NCI-H526 (cell line): ENCODE data around the gene TMEM94.
"Not testable (repeated sequence)": the region's sequence is repeated elsewhere in the genome, so short reads cannot be mapped to it uniquely, and the experiment has no call there.

Source experiments
- DNase-seq, 2 experiments: peaks; one replicate each; lab custom pipeline; 2025; lab: John Stamatoyannopoulos, UW

Gene TMEM94

GRCh38 chr17:75456417-75457046 is at the start of gene TMEM94:
Gene TMEM94, plus strand, starts transcription at chr17:75456635. Its CDS starts 15,271 bp downstream, at chr17:75471906.
- peak; percentile 97 to 99 for DNase-seq

DNA sequence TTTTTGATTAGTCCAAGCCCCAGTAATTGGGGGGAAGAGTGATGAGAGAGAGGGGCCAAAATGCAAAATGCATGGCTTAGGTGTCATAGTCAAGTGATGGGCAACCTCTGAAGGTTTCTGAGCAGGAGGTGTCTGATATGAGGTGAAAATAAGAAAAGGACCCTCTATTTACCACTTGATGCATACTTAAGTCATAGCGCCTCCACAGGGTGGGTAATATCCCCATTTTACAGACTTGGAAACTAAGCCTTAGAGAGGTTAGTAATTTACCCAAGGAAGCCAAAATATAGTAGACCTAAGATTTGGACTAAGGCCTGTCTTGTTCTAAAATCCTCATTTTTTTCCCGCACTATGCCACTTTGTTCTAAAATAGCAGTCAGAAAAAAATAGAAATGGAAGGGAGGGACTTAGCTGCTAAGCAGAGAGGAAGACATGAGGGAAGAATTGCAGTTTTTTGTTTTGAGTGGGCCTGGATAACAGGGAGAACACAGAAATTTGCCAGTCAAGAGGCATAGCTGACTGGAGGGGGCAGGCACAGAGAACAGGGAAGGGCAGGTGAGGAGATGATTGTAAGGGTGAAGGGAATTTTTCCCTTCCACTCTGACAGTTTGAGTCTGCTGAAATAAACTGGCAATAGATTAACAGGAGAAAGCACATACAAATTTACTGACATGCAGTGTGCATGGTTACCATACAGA is 48.6 kb upstream of the TMEM94 start:
- DNase-seq, result no peak

- no peak for DNase-seq
Observed at GRCh38 chr17:75410141-75410540, 46.3 kb upstream of the TMEM94 start.

DNA sequence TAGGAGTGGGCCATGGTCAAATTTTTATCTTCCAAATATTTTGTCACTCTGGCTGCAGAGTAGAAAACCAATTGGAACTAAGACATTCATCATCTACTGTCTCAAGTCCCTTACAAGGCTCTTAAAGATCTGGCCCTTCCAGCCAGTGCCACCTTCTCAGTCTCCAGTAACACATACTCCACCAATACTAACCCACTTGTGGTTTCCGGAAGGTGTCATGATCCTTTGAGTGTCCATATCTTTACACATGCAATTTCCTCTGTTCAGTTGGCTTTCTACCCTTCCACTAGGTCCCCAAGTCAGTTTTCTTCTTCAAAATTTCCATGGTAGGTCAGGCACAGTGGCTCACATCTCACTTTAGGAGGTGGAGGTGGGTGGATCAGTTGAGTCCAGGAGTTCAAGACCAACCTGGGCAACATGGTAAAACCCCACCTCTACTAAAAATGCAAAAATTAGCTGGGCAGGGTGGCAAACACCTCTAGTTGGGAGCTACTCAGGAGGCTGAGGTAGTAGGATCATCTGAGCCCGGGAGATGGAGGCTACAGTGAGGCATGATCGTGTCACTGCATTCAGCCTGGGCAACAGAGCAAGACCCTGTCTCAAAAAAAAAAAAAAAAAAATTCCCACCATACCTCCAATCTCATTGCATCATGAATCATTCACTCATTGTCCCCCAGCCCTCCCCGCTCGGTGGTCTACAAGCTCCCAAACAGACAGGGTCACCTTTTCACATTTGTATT is 44.9 kb upstream of the TMEM94 start:
- no peak for DNase-seq

GRCh38 chr17:75412455-75413317 is 43.7 kb upstream of the TMEM94 start:
- DNase-seq, result peak; percentile 47 to 72

DNA sequence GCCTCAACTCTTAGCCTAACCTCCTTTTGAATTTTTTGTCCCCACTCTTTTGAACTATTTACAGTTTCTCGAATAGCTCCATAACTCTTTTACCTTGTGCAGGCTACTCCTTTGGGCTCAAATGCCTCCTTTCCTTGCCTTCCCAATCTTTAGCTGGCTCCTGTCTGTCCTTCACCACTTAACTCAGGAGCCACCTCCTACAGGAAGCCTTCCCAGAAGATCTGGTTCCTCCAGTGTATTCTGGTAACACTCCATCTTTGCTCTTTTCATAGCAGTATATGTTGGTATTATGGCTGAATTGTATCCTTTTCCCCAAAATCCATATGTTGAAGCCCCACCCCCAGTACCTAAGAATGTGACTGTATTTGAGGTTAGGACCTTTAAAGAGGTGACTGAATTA is 41.9 kb upstream of the TMEM94 start:
- no peak for DNase-seq

GRCh38 chr17:75416006-75416405 is 40.4 kb upstream of the TMEM94 start:
- no peak for DNase-seq

- DNase-seq, result no peak
Observed at GRCh38 chr17:75417054-75417580, 39.3 kb upstream of the TMEM94 start.

GRCh38 chr17:75418531-75418930 is 37.9 kb upstream of the TMEM94 start:
- no peak for DNase-seq

DNA sequence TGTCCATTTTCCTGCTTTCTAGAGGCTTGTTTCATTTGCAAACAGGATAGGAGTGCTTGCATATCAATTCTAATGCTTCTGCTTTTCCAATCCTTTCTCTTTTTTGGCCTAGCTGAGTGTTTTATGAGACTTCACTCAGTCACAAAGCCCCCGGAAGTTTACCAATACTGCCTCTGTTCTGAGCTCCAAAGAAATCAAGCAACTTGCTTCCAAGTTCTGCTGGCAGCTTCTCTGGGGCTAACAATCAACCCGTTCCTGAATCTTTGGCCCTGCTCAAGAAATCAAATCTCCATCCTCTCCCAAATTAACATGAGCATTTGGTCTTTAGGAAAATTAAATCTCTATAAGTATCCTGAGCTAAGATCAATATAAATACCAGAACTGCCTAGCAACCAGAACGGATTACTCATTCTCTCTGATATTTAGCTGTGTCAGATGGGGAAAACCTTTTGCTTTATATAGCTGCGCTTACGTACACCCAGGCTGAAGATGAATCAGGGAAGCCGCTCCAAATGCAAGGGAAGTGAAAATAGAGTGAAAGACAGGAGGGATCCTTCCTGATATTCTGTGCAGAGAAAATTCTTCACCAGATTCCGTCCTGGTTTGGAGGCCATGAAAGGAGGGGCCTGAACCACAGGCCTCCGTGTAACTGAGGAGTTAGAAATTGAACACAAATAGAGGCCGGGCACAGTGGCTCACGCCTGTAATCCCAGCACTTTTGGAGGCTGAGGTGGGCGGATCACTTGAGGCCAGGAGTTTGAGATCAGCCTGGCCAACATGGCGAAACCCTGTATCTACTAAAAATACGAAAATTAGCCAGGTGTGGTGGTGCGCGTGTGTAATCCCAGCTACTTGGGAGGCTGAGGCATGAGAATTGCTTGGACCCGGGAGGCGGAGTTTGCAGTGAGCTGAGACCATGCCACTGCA is 27.6 kb upstream of the TMEM94 start:
- no peak for DNase-seq

GRCh38 chr17:75430159-75430974 is 26.1 kb upstream of the TMEM94 start:
- no peak for DNase-seq

- no peak for DNase-seq
Observed at GRCh38 chr17:75433218-75433783, 23.1 kb upstream of the TMEM94 start.

GRCh38 chr17:75434433-75434832 is 22.0 kb upstream of the TMEM94 start:
- DNase-seq, result not testable (repeated sequence)

DNA sequence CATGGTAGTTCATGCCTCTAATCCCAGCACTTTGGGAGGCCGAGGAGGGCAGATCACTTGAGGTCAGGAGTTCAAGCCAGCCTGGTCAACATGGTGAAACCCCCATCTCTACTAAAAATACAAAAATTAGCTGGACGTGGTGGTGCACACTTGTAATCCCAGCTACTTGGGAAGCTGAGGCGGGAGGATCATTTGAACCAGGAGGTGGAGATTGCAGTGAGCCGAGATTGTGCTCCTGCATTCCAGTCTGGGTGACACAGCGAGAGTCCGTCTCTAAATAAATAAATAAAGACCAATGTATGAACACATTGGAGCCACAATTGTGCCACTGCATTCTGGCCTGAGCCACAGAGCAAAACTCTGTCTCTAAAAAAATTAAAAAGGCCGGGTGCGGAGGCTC is 19.0 kb upstream of the TMEM94 start:
- not testable (repeated sequence) for DNase-seq

GRCh38 chr17:75439287-75439686 is 17.1 kb upstream of the TMEM94 start:
- no peak for DNase-seq

DNA sequence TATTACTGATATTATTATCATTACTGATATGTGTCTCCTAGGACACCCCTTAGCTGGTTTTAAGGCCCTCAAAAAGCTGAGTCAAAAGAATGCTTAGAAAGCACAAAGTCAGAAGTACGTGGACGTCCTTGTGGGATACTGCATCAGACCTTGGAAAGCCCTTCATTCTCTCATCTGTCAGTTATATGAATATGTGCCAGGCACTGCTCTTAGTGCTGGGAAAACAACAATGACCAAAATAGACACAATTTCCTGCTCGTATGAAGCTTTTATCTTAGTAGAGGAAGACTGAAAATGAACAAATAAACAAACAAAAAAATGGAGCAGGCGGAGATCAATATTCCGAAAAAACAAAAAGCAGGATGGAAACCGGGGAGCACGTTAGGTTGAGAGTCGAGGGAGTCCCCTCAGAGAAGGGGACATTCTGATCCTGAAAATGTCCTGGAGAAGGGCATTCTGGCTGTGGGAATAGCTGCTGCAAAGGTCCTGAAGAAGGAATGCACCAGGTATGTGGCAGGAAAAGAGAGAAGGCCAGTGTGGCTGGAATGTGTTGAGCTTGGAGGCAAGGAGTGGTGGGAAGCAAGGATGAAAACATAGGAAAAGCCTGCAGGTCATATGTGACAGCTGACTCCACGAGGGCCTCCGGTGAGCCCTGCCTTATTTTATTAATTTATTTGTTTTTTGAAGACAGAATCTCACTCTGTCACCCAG is 15.5 kb upstream of the TMEM94 start:
- no peak for DNase-seq

DNA sequence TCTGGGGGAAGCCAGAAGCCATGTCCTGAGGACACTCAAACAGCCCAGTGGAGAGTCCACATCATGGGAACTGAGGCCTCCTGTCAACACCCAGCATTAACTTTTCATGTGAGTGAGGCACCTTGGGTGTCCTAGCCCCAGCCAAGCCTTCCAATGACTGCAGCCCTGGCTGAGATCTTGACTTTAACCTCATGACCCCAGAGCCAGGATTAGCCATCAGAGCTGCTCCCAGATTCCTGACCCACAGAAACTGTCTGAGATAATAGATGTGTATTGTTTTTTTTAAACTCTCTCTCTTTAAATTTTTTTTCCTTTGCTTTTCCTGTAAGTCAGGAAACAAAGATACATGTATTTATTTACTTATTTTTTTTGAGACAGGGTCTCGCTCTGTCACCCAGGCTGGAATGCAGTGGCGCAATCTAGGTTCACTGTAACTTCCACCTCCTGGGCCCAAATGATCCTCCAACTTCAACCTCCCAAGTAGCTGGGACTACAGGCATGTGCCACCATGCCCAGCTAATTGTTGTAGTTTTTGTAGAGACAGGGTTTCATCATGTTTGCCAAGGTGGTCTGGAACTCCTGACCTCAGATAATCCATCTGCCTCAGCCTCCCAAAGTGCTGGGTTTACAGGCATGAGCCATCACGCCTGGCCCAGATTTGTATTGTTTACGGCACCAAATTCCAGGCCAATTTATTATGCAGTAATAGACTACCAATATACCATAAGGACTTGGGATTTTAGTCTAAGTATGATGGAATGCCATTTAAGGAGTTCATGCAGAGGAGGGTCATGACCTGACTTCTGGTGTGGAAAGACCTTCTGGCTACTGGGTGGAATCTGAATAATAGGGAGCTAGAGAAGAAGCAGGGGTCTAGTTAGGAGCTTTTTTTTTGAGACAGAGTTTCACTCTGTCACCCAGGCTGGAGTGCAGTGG is 14.0 kb upstream of the TMEM94 start:
- DNase-seq, result no peak

- DNase-seq, result no peak
Observed at GRCh38 chr17:75445296-75445695, 11.1 kb upstream of the TMEM94 start.
